NCI-H69 (cell line): ENCODE data around the gene TTC27.
"Not testable (repeated sequence)": the region's sequence is repeated elsewhere in the genome, so short reads cannot be mapped to it uniquely, and the experiment has no call there.

Experiments
- DNase-seq: peaks from one replicate; lab custom pipeline; 2025; lab: John Stamatoyannopoulos, UW

The TTC27 gene

GRCh38 chr2:32807662-32808061 lies 179.8 kb downstream of the TTC27 start:
- no peak for DNase-seq

DNA sequence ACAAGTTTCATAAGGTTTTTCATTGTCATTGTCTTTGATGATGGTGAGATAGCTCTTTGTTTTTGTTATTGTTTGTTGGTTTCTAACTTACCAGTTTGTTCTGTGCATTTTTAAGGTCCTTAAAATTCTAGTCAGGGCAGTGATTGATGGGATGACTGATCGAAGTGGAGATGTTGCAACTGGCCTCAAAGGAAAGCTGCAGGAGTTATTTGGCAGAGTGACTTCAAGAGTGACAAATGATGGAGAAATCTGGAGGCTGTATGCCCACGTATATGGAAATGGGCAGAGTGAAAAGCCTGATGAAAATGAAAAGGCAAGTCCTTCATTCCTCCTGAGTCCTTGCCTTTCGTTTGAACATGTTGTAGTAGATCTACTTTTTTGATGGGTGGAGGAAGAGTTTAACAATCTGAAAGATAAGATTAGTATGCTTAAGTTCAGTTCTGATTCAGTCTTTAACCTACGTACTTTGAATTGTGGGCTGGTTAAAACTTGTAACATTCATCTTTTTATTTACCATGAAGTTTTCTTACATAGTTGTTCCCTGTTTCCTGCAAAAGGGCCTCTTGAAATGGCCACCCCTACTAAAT lies 183.2 kb downstream of the TTC27 start:
- no peak for DNase-seq

- no peak for DNase-seq
Observed at GRCh38 chr2:32811696-32812095, 183.8 kb downstream of the TTC27 start.

- DNase-seq: no peak
Observed at GRCh38 chr2:32812316-32812715, 184.5 kb downstream of the TTC27 start.

- no peak for DNase-seq
Observed at GRCh38 chr2:32820088-32820487, 192.2 kb downstream of the TTC27 start.

DNA sequence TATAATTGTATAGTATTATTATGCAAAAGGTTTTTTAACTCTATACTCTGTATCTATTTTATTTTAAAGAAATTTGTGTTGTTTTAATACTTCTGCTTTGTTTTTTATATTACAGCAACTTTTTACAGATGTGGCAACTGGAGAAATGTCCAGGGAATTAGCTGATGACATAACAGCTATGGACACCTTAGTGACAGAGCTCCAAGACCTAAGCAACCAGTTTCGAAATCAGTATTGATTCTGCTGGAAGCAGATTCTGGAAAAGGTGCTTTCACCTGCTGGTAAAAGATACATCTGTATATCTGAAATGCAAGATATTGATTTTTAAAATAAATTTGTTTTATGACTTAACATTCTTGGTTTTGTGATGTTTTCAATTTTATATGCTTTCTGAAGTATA lies 192.9 kb downstream of the TTC27 start:
- no peak for DNase-seq

- no peak for DNase-seq
Observed at GRCh38 chr2:32824070-32824809, 196.4 kb downstream of the TTC27 start.

GRCh38 chr2:32825291-32825712 lies 197.5 kb downstream of the TTC27 start:
- DNase-seq: peak; percentile 14

DNA sequence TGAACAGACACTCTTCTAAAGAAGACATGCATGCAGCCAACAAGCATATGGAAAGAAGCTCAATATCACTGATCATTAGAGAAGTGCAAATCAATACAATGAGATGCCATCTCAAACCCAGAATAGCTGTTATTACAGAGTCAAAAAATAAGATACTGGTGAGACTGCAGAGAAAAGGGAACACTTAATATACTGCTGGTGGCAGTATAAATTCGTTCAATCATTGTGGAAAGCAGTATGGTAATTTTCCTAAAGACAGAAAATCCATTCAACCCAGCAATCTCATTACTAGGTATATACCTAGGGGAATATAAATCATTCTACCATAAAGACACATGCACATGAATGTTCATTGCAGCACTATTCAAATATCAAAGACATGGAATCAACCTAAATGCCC lies 202.3 kb downstream of the TTC27 start:
- DNase-seq: no peak

- no peak for DNase-seq
Observed at GRCh38 chr2:32832821-32833220, 205.0 kb downstream of the TTC27 start.

DNA sequence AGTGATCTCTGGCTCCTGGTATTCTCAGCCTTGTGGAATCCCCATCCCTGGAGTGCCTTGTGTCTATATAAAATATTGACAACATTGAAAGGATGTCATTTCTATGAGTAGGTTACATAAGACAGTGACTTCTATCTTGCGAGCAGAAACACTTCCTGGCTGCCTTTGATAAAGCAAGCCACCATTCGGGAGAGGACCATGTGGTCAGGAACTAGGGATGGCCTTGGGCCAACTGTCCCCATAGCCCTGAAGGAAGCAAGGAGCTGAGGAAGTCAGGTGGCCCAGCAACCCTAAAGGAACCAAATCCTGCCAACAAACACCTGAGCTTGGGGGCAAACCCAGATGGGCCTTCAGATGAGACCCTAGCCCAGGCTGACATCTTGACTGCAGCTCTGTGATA lies 205.9 kb downstream of the TTC27 start:
- DNase-seq: no peak

DNA sequence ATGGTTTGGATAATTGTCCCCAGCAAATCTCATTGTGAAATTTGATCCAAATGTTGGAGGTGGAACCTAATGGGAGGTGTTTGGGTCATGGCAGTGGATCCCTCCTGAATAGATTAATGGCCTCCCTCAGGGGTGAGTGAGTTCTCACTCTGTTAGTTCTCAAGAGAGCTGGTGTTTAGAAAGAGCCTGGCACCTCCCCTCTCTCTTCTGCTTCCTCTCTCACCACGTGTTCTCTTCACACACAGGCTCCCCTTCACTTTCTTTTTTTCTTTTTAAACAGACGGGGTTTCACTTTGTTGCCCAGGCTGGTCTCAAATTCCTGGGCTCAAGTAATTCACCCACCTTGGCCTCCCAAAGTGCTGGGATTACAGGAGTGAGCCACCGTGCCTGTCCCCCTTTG lies 207.3 kb downstream of the TTC27 start:
- DNase-seq: no peak

GRCh38 chr2:32836933-32837332 lies 209.1 kb downstream of the TTC27 start:
- no peak for DNase-seq

GRCh38 chr2:32838418-32838817 lies 210.6 kb downstream of the TTC27 start:
- no peak for DNase-seq

DNA sequence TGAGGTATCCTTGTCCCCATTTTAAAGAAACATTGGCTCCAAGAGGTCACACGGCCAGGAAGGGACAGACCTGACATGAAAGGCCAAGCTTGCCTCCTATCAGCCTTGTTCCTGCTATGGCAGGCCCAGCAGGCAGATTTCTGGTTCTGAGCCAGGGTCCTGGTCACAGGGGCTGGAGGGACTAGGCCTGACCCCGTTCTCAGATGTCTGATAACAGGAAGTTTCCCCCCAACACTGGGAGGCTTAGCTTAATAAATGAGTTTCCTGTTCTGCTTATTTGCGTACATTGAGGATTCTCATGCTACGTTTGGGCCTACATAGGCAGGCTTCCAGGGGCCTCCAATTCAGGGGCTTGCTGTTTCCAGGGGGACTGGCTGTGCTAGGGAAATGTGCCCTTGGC lies 211.1 kb downstream of the TTC27 start:
- DNase-seq: no peak

DNA sequence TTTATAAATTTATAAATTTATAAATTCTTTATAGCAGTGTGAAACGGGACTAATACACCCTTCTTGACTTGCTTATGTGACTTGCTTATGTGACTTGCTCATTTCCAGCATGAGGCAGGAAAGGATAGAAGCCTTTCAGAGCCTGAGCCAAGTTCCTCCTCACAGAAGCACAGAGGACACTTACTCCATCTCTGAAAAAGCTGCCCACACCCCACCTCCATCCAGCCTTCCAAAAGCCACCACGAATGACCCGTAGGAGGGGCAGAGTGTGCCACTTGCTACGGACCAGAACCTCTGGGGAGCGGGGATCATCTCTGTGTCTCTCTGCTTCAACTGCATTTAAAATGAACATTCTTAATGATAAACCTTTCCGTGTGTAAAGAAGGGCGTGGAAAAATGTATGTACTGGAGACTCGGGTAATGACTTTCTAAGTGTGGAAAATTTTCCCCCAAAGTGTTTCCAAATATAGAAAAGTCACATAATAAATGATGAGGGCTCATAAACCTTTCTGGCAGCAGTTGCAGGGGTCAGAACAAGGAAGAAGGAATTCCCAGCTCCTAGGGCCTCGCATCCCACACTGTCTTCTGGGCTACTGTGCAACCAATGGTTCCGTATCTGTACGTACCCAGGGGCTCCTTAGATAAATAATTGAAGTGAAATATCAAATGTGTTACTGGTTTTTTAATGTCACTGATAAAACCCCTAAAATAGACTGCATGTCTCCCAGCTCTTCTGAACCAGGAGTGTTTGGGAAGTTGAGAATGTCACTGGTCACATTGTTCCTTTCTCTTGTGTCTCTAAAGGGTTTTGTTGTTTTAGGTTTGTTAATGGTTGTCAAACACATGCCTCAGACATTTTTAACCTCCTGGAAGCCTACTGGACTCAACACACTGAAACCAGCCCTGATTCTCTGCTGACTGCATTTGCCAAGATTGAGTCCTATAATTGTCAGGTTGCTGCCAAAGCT lies 214.4 kb downstream of the TTC27 start:
- no peak for DNase-seq

DNA sequence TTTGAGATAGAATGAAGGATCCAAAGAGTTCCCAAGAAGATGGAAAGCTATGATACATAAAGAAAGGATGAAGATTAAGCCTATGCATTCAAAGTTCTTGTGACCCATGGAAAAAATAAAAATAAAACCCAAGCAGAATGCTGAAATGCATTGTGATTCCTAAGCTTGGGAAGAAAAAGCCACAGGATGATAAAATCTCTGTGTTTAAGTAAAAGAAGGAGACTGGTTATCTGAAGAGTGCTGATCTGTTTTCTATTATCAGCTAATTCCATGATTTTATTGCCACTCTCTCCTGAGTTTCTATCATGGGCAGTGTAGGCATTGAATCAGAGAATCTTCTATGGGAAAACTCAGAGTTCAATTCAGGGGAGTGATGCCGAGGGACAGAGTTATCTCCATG lies 215.8 kb downstream of the TTC27 start:
- no peak for DNase-seq

DNA sequence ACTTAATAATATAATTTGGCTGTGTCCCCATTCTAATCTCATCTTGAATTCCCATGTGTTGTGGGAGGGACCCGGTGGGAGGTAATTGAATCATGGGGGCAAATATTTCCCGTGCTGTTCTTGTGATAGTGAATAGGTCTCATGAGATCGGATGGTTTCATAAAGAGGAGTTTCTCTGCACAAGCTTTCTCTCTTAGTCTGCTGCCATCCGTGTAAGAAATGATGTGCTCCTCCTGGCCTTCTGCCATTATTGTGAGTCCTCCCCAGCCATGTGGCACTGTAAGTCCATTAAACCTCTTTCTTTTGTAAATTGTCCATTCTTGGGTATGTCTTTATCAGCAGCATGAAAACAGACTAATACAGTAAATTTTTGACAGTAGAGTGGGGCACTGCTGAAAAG lies 216.4 kb downstream of the TTC27 start:
- no peak for DNase-seq

- DNase-seq: not testable (repeated sequence)
Observed at GRCh38 chr2:32846274-32846673, 218.4 kb downstream of the TTC27 start.

- no peak for DNase-seq
Observed at GRCh38 chr2:32847734-32848133, 219.9 kb downstream of the TTC27 start.

GRCh38 chr2:32849456-32850194 lies 221.8 kb downstream of the TTC27 start:
- no peak for DNase-seq
